Measurements from ENCODE around the gene MPZL1.
"Not testable (repeated sequence)": the region's sequence is repeated elsewhere in the genome, so short reads cannot be mapped to it uniquely, and the experiment has no call there.

MPZL1 gene

DNA sequence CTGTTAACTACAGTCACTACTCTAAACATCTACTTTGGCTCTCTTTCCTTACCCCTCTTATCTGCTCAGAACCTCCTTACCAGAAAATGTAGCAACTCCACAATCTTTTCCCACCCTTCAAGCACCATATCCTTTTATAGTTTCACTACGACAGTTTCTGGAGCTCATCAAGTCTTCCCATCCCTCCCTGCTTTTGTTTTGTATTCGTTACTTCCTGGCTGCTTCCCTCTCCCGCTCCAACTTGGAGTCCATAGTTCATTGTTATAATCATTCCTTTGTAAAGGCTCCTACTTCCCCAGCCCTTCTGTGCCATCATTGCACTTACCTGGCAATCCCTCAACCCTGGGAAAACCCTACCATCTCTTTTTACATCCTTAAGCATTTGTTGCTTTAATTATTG, 18.0 kb downstream of the MPZL1 start:
- H3K9me3 Mint-ChIP-seq: no peaks in the 10 kb centered on the region
- peaks cover 7% of the 10 kb centered on the region for H3K36me3 Mint-ChIP-seq (ENCODE audit: low read depth)
- H3K4me1 Mint-ChIP-seq (ENCODE audit: low read depth): peaks cover 7% of the 10 kb centered on the region
- intact Hi-C loops (cut with micrococcal nuclease): no loop called here
- no peak overlapping the region for H3K4me3 Mint-ChIP-seq
- H3K27me3 Mint-ChIP-seq: no peaks in the 10 kb centered on the region
- H3K27ac Mint-ChIP-seq: no peak overlapping the region

DNA sequence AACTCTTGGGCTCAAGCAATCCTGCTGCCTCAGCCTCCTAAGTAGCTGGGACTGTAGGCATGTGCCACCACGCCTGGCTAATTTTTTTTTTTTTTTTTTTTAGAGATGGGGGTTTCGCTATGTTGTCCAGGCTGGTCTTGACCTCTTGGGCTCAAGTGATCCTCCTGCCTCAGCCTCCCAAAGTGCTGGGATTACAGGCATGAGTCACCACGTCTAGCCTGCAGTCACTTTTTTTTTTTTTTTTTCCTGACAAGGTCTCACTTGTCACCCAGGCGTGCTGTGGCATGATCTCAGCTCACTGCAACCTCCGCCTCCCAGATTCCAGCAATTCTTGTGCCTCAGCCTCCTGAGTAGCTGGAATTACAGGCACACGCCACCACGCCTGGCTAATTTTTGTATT, 19.3 kb downstream of the MPZL1 start:
- H3K27me3 Mint-ChIP-seq; H3K36me3 Mint-ChIP-seq (ENCODE audit: low read depth); intact Hi-C loops (cut with micrococcal nuclease); H3K4me3 Mint-ChIP-seq; H3K27ac Mint-ChIP-seq; H3K9me3 Mint-ChIP-seq: not testable (repeated sequence)
- peaks cover 10% of the 10 kb centered on the region for H3K4me1 Mint-ChIP-seq (ENCODE audit: low read depth)

DNA sequence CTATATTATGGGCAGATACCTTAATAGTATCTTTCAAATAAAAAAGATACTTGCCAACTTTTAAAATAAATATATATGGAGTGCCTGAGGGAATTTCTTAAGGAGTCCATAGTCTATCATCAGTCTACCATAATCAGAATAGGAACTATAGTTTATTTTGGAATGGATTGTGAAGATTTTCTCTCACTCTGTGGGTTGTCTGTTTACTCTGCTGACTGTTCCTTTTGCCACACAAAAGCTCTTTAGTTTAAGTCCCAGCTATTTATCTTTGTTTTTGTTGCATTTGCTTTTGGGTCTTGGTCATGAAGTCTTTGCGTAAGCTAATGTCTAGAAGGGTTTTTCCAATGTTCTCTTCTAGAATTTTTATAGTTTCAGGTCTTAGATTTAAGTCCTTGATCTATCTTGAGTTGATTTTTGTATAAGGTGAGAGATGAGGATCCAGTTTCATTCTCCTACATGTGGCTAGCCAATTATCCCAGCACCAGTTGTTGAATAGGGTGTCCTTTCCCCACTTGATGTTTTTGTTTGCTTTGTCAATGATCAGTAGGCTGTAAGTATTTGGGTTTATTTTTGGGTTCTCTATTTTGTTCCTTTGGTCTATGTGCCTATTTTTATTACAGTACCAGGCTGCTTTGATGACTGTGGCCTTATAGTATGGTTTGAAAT, 20.7 kb downstream of the MPZL1 start:
- intact Hi-C loops (cut with micrococcal nuclease); H3K27ac Mint-ChIP-seq; H3K4me3 Mint-ChIP-seq; H3K27me3 Mint-ChIP-seq; H3K36me3 Mint-ChIP-seq (ENCODE audit: low read depth); H3K9me3 Mint-ChIP-seq: not testable (repeated sequence)
- H3K4me1 Mint-ChIP-seq (ENCODE audit: low read depth): peaks cover 22% of the 10 kb centered on the region

DNA sequence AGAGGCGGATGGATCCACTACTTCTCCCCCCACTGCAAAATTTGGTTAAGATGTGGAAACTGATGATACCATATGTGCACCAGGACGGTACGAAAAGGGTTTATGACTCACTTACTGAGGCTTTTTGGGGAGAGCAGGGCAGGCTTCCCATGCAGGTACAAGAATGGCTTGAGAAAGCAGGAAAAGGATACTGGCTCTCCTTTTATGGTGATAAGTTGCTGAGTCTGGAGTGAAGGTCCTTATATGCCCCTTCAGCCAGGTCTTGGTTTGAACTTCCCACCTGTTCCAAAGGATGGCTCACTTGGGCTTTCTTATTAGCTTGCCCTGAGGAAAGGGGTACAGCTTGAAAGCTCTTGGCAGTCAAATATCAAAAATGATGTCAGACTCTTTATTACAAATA, 23.1 kb downstream of the MPZL1 start:
- no peak overlapping the region for H3K4me3 Mint-ChIP-seq
- no peaks in the 10 kb centered on the region for H3K36me3 Mint-ChIP-seq (ENCODE audit: low read depth)
- no peak overlapping the region for H3K27ac Mint-ChIP-seq
- intact Hi-C loops (cut with micrococcal nuclease): no loop called here
- H3K27me3 Mint-ChIP-seq: no peaks in the 10 kb centered on the region
- H3K9me3 Mint-ChIP-seq: no peaks in the 10 kb centered on the region
- peaks cover 22% of the 10 kb centered on the region for H3K4me1 Mint-ChIP-seq (ENCODE audit: low read depth)

DNA sequence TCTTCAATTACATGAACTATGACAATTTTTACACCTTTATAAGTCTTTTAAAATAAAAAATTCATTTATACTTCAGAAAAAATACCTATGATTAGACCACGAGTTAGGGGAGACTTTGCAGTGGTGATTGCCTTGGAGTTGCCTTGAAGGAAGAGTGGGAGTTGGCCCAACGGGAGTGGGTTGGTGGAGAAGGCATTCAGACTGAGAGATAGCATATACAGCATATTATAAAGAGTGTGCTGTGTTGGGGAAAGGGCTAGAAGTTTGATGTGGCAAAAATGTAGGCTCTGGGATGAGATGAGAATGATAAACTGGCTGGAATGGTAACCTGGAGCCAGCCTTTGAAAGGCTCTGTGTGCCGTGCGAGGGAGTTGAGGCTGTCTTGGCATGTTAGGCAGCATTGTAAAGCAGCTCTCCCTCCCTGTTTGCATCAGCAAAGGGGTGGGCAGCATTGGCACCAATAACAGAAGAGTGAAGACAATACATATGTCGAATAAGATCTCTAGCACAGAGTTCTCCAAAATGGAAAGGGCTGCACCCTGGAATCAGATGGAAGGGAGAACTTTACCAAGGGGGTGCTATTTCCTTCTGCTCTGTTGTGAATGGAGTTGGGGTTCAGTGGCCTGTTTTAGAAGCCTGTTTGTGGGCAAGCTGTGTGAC, 24.4 kb downstream of the MPZL1 start:
- H3K9me3 Mint-ChIP-seq: no peaks in the 10 kb centered on the region
- H3K36me3 Mint-ChIP-seq (ENCODE audit: low read depth): no peaks in the 10 kb centered on the region
- H3K27ac Mint-ChIP-seq: no peak overlapping the region
- no peaks in the 10 kb centered on the region for H3K27me3 Mint-ChIP-seq
- no peak overlapping the region for H3K4me3 Mint-ChIP-seq
- H3K4me1 Mint-ChIP-seq (ENCODE audit: low read depth): peaks cover 22% of the 10 kb centered on the region
- intact Hi-C loops (cut with micrococcal nuclease): no loop called here

DNA sequence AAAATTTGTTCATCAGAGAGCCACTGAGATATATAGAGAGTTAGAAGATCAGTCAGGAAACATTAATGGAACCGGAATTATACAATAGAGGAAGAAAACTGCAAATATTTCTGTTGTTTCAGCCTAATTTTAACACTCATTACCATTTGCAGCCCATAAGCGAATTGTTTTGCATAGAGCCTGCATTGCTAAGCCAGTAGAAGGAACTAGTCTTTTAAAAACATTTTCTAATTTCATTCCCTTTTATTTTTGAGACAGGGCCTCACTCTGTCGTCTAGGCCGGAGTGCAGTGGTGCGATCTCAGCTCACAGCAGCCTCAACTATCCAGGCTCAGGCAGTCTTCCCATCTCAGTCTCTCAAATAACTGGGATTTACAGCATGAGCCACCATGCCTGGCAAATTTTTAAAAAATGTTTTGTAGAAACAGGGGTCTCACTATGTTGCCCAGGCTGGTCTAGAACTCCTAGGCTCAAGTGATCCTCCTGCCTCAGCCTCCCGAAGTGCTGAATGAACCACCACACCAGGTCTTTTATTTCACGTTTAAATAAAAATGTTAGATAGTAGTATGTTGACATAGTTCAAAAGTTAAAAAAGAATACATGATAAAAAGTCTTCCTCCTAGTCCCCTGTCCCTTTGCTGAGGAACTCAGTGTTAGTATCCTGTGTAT, 25.3 kb downstream of the MPZL1 start:
- Mint-ChIP-seq H3K9me3 (no peaks in the 10 kb centered on the region), H3K4me1 (ENCODE audit: low read depth) (peaks cover 26% of the 10 kb centered on the region), H3K27me3 (no peaks in the 10 kb centered on the region), H3K27ac (no peak overlapping the region), H3K36me3 (ENCODE audit: low read depth) (no peaks in the 10 kb centered on the region), H3K4me3 (no peak overlapping the region)
- intact Hi-C loops (cut with micrococcal nuclease): no loop called here

DNA sequence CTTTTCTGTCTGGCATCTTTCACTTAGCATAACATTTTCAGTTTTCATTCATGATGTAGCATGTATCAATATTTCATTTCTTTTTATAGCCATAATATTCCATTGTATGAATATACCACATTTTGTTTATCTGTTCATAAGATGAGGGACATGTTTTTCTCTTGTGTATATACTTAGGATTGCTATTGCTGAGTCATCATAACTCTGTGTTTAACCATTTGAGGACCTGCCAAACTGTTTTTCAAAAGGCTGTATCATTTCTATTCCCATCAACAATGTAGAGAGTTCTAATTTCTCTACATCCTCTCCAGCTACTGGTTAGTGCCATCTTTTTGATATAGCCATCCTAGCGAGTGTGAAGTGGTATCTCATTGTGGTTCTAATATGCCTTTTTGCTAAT, 26.2 kb downstream of the MPZL1 start:
- Mint-ChIP-seq H3K27me3 (no peaks in the 10 kb centered on the region), H3K27ac (no peak overlapping the region), H3K9me3 (no peaks in the 10 kb centered on the region), H3K36me3 (ENCODE audit: low read depth) (no peaks in the 10 kb centered on the region), H3K4me3 (no peak overlapping the region), H3K4me1 (ENCODE audit: low read depth) (peaks cover 33% of the 10 kb centered on the region)
- intact Hi-C loops (cut with micrococcal nuclease): no loop called here

DNA sequence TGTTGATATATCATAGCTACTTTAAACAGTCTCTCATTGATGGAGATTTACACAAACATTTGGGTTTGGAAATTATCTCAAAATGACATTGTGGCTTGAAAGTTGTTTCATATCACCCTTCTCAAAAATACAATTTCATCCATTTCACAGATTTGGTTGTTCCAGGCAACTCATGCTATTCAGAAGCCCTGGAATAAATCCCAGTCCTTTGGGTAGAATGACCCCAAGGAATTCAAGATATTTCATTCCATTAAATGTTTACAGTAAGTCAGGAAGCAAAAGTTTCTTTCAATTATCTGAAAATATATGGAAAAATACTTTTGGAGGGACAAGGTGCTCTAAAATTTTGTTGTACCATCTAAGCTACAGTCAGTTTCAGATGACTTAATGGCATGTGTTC, 27.1 kb downstream of the MPZL1 start:
- intact Hi-C loops (cut with micrococcal nuclease): no loop called here
- Mint-ChIP-seq H3K36me3 (ENCODE audit: low read depth) (no peaks in the 10 kb centered on the region), H3K27me3 (no peaks in the 10 kb centered on the region), H3K4me3 (no peak overlapping the region), H3K4me1 (ENCODE audit: low read depth) (peaks cover 35% of the 10 kb centered on the region), H3K27ac (no peak overlapping the region), H3K9me3 (no peaks in the 10 kb centered on the region)

DNA sequence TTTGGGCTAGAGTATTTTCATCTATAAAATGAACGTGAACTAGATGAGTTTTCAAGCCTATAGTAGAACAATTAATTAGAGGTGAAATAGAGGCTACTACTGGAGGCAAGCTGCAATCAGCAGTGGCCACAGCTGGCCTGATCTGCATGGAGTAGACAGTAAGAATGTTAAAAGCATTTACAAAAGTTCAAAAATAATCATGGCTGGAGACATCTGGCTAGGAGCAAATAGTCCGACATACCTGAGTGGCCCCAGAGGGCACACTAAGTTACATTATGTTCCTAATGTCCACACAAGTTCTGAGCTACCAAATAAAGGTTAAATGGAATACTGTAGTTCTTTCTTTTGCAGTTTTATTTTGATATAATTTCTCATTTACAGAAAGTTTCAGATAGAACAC, 28.0 kb downstream of the MPZL1 start:
- no peaks in the 10 kb centered on the region for H3K36me3 Mint-ChIP-seq (ENCODE audit: low read depth)
- peaks cover 38% of the 10 kb centered on the region for H3K4me1 Mint-ChIP-seq (ENCODE audit: low read depth)
- H3K9me3 Mint-ChIP-seq: no peaks in the 10 kb centered on the region
- intact Hi-C loops (cut with micrococcal nuclease): no loop called here
- no peak overlapping the region for H3K4me3 Mint-ChIP-seq
- no peak overlapping the region for H3K27ac Mint-ChIP-seq
- H3K27me3 Mint-ChIP-seq: no peaks in the 10 kb centered on the region

DNA sequence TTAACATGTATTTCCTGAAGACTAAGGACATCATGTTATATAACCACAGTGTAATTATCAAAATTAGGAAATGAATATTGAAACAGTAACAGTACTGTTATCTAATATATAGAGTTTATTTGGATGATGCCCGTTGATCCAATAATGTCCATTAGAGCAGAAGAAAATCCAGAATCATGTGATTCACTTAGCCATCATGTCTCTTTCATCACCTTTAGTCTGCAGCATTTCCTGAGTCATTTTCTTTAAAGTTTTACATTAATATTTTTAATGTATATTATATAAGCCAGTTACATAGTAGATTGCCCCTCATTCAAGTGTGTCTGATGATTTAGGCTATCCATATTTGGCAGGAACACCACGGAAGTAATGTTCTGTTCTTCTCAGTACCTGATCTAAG, 28.9 kb downstream of the MPZL1 start:
- intact Hi-C loops (cut with micrococcal nuclease): no loop called here
- Mint-ChIP-seq H3K4me1 (ENCODE audit: low read depth) (peaks cover 38% of the 10 kb centered on the region), H3K4me3 (no peak overlapping the region)

DNA sequence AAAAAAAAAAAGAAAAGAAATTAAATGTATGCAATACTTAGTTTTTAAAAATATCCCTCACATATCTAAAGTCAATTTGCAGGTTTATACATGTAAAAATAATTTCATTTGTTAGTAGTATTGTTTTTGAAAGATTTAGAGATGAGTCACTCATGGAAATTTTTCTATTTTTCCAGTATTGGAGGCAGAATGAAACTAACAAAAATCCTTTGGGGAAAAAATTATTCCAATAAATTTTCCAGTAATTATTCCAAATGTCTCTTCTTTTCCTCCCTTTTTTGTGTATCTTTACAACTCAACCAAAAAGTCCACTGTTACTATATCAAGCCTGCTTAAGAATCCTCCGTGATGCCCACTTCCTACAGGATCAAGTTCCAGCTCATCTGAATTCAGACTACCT, 29.9 kb downstream of the MPZL1 start:
- Mint-ChIP-seq H3K27me3 (no peaks in the 10 kb centered on the region), H3K9me3 (no peaks in the 10 kb centered on the region), H3K4me1 (ENCODE audit: low read depth) (peaks cover 32% of the 10 kb centered on the region), H3K36me3 (ENCODE audit: low read depth) (no peaks in the 10 kb centered on the region), H3K27ac (no peak overlapping the region), H3K4me3 (no peak overlapping the region)
- intact Hi-C loops (cut with micrococcal nuclease): no loop called here

More for the DNA sequence above, 28.9 kb downstream of the MPZL1 start:
- Mint-ChIP-seq H3K36me3 (ENCODE audit: low read depth) (no peaks in the 10 kb centered on the region), H3K27ac (no peak overlapping the region), H3K9me3 (no peaks in the 10 kb centered on the region), H3K27me3 (no peaks in the 10 kb centered on the region)

DNA sequence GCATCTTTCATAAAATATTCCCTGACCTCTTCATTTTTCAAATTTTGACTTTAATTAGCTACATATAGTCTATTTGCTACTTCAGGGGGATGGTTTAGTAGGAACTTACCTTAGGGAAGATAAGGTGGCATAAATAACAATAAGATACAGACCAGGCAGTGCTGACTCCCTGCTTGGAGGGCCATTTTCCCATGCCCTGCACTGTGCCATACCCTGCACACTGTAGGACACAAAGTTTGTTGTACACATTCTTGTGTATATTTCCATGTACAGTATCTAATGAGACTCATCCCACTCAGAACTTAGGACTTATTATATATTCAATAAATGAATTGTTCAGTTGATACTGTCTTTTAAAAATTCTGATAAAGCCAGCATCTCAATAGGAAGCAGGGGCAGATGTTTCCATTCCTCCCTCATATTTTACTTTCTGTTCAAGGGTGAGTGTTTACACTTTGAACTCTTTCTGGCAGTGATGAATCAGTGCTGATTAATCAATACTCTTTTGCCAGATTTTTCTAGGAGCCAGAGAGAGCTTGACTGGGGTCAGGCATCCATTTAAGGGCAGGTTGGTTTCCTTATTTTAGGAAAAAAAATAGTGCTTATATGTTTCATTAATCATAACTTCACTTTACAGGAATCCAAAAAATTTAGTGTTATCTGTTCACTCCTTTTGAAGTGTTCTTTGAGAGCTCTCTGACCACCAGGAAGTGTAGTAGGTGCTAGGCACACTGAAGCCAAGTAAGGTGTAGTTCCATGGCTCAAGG, 30.6 kb downstream of the MPZL1 start:
- intact Hi-C loops (cut with micrococcal nuclease): no loop called here
- no peak overlapping the region for H3K4me3 Mint-ChIP-seq
- no peaks in the 10 kb centered on the region for H3K9me3 Mint-ChIP-seq
- peaks cover 31% of the 10 kb centered on the region for H3K4me1 Mint-ChIP-seq (ENCODE audit: low read depth)
- peak overlapping the region; percentile 44 for H3K27ac Mint-ChIP-seq
- no peaks in the 10 kb centered on the region for H3K27me3 Mint-ChIP-seq
- H3K36me3 Mint-ChIP-seq (ENCODE audit: low read depth): no peaks in the 10 kb centered on the region

DNA sequence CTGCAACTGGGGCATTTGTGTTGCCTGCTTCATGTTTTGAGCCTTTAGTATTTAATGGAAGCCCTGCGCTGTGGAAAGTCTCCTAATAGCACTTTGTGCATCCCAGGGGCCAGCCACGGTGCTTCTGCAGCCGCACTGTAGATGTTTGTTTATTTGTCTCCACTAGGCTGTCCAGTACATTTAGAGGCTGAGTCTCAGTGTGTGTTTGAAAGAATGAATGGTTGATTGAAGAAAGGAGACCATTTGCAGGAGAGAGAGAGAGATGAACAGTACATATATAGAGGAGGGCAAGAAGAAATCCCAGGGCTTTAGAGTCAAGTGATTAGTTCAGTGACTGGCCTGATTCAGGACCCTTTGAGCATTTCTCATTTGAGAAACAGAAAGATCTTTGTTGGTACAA, 33.9 kb downstream of the MPZL1 start:
- Mint-ChIP-seq H3K27me3 (no peaks in the 10 kb centered on the region), H3K4me3 (no peak overlapping the region), H3K27ac (no peak overlapping the region), H3K36me3 (ENCODE audit: low read depth) (no peaks in the 10 kb centered on the region), H3K9me3 (no peaks in the 10 kb centered on the region), H3K4me1 (ENCODE audit: low read depth) (peaks cover 39% of the 10 kb centered on the region)
- intact Hi-C loops (cut with micrococcal nuclease): no loop called here

DNA sequence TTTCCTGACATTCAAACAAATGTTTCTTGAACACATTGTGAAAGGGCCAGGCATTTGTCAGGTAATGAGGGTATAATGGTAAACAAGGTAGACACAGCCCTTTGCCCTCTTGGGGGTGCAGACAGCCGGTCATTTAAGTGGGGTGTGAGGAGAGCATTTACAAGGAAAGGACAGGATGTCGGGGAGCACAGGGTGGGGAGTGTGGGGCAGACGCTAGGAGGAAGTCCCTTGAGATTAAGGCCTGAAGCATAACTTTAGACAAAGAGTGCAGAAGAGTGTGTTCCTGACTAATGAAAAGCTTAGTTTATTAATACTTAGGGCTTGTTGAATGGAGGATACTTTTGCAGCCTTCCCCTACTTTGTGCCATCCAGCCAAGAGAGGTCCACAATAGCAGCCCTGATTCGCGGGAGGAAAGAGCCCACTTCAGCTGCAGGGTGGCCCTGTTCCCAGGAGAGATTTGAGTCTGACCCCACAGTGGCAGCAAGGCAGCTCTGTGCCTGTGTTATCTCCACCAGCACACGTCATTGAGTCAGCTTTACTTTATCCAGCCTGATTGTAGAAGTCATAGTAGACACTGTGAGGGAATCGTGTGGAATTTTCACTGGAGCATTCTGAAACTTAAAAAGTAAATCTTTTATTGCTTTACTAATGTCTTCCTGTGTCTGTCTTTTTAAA, 35.1 kb downstream of the MPZL1 start:
- Mint-ChIP-seq H3K27me3 (peaks cover 1% of the 10 kb centered on the region), H3K36me3 (ENCODE audit: low read depth) (no peaks in the 10 kb centered on the region), H3K4me1 (ENCODE audit: low read depth) (peaks cover 49% of the 10 kb centered on the region), H3K9me3 (no peaks in the 10 kb centered on the region), H3K4me3 (no peak overlapping the region), H3K27ac (peak overlapping the region; percentile 45)
- intact Hi-C loops (cut with micrococcal nuclease): no loop called here
